ENCODE measurements around the gene FZD10.

The FZD10 gene, protein sequence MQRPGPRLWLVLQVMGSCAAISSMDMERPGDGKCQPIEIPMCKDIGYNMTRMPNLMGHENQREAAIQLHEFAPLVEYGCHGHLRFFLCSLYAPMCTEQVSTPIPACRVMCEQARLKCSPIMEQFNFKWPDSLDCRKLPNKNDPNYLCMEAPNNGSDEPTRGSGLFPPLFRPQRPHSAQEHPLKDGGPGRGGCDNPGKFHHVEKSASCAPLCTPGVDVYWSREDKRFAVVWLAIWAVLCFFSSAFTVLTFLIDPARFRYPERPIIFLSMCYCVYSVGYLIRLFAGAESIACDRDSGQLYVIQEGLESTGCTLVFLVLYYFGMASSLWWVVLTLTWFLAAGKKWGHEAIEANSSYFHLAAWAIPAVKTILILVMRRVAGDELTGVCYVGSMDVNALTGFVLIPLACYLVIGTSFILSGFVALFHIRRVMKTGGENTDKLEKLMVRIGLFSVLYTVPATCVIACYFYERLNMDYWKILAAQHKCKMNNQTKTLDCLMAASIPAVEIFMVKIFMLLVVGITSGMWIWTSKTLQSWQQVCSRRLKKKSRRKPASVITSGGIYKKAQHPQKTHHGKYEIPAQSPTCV

DNA sequence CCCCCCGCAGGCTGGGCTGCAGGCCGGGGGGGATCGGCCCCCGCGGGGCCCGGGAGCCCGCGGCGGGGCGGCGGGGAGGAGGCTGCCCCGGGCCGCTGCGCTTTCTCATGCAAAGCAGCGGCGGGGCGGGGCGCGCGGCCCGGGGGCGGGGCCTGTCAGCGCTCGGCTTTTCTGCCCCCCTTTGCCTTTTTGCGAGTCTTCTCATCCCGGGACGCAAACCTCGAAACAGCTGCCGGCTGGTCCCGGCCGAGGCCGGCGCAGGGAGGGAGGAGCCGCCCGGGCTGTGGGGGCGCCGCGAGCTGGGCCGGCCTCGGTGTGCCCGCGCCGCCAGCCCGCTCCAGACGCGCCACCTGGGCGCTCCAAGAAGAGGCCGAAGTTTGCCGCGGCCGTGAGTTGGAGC lies at the start of gene FZD10:
Gene FZD10, plus strand, starts transcription at position 198 of the 400 bp plus-strand sequence. CDS start 479 bp downstream, outside the sequence.
- DNase-seq = no peak

DNA sequence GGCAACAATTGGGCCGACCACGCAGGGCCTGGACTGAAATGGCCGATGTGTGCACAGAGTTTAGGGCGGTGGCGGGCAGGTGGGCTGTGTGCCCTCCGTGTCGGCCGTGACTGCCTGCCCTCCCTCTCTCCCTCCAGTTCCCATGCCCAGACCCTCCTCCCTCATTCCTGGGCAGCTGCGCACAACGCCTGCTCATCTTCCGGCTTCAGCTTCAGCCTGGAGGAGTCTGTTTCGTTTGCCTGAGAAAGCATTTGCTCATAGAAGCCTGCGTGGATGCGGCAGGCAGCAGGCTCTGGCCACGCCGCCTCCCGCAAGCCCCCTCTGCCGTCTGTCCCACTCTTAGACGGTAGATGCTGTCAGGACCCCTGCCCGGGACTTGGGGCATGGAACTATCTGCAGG lies 47.3 kb upstream of the FZD10 start:
- DNase-seq = no peak

DNA sequence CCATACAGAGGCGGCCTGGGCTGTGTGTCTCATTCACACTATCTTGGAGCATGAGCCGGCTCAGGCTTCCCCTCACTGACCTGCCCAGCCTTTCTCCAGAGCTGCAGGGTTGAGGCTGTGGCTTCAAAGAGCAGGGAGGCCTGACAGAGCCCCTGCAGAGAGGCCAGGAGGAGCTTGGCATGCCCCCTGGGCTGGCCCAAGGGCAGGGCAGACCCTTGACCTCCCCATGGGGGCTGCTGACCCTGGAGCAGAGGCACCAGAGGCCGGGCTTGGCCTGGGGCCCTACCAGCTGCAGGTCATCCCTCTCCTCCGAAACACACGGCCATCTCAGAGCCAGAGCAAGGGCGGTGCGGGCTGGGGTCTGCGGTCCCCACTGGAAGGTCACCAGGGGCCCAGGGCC lies 46.6 kb upstream of the FZD10 start:
- DNase-seq = no peak

DNA sequence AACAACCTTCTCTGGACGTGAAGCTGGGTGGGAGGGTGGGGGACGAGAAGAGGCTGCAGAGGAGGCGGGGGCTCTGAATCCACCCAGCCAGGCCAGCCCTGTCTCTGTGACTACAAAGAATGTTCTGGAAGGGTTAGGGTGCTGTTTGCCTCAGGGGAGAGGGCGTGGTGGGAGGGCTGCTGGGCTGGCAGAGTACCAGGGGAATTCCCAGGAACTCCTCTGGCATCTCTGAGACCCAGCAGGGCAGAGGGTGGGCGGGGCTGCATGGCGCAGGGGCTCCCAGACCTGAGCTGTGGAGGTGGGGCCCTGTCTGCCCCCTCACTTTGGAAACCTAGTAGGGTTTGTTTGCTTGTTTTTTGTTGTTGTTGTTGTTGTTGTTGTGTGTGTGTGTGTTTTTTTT lies 45.5 kb upstream of the FZD10 start:
- DNase-seq = no peak

DNA sequence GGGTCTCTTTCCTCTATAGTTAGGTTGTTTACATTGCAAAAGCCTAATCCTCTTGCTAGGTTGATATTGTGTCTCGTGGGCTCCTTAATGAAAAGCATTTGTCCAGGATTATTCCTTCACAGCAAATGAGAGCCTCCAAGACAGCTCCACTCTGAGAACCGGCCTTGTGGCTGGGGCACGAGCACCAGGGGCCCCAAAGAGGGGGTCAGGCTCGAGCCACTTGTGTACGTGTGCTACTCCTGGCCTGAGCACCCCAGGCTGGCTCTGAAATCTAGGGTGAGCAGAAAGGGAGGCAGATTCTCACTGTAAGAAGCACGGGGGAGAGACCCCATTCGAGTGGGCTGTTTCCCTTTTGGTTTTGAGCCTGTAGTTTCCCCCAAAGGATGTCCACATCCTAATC lies 45.0 kb upstream of the FZD10 start:
- no peak for DNase-seq

DNA sequence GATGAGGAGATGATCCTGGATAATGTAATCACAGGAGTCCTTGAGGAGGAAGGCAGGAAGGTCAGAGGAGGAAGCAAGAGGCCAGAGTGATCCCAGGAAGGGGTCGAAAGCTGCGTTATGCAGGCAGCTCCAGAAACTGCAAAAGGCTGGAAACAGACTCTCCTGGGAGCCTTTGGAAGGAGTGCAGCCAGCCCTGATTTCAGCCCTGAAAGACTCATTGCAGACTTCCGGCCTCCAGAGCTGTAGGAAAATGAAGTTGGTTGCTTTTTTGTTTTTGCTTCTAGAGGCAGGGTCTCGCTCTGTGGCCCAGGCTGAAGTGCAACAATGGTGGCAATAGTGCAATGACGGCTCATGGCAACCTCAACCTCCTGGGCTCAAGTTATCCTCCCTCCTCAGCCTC lies 44.6 kb upstream of the FZD10 start:
- DNase-seq = no peak

DNA sequence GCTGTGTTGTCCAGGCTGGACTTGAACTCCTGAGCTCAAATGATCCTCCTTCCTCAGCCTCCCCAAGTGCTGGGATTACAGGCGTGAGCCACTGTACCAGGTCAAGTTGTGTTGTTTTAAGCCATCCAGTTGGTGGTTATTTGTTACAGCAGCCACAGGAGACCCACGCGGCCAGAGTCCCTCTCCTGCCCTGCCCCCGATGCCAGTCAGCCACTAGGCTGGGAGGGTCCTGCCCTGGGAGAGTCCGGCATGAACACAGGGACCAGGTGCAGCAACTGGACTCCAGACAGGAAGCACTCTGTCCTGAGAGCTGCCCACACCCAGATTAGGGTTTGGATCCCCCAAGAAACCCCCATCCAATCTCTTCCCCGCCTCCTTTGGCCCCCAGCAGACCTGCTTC lies 44.1 kb upstream of the FZD10 start:
- DNase-seq = no peak

DNA sequence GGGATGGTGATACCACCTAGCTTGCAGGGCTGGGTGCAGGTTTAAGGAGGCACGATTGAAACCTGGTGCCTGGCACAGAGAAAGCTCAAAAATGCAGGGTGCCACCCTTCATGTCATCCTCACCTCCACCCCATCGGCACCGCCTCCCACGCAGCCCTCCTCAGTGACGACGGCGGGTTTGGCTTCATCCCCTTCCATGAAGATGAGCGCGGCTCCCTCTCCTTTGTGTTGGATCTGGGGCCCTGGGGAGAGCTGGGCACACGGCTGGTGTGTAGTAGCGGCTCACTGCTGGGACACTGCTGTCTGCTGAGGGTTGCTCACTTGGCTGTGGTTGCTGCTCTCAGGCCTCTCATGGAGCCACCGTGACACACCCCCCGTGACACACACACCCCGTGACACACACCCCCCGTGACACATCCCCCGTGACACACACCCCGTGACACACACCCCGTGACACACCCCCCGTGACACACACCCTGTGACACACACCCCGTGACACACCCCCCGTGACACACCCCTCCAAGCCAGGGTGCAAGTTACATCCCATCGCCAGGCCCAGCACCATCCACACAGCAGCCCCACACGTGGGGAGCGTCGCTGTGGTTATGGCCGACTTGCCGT lies 42.9 kb upstream of the FZD10 start:
- DNase-seq = no peak

DNA sequence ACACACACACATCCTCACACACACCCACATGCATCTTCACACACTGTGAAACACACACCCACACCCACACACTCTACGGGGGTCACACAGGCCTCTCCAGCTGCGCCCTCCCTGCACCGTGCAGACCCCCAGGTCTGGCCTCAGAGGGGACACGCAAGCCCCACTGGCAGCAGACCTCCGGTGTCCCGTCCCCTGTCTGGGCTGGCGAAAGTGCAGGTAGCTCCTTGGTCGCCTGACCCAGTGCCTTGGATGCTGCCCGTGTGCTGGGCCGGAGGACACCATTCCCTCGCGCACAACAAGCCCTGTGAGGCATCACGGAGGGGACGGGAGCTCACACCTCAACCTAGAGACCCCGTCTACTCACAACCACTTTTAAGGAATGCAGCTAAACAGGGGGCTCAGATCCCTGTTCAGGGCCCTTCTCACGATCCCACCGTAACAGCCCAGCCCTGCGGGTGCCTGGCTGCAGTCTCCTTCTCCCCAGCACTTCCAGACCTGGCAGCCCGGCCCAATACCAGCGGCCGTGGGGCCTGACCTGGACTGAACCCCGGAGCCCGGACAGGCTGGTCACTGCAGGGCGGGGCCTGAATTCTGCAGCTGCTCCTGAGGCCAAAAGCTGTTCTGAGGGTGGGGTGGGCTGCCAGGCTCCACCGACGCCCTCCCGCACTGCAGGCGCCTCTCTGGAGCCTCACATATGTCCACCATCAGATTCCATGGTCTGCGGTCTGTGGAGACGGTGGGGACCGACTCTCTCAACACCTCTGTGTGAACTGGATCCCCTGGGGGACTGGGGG lies 42.1 kb upstream of the FZD10 start:
- DNase-seq = no peak

DNA sequence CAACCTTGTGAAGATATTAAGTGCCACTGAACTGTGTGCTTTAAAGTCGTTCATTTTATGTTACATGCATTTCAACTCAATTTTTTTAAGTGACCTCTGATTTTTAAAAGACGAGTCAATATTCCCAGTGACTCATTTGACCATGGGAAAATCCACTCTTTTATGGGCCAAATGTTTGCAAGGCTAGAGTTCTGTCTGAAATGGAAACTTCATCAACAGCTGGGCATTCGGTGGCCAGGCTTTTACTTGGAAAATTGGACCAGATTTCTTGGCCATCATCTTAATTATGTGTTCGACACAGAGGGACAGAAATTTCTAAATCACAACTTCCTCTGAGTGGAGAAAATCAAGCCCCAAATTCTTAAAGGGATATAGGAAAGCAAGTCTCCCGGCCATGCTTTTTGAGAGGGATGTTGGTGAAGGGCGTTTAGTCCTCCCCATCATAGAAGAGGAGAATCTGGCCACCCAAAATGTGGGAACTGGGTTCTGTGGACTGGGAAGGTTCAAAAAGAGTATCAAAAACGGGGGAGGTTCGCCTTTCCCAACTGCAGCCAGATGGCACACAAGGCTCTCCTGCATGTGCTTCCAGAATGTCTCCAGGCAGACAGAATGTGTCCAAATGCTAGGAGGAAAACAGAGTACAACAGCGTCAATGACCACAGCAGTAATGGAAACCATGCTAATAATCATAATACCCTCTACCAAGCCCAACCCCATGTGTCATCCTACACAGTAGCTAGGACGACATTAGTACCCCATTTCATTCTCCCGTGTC lies 40.9 kb upstream of the FZD10 start:
- no peak for DNase-seq

DNA sequence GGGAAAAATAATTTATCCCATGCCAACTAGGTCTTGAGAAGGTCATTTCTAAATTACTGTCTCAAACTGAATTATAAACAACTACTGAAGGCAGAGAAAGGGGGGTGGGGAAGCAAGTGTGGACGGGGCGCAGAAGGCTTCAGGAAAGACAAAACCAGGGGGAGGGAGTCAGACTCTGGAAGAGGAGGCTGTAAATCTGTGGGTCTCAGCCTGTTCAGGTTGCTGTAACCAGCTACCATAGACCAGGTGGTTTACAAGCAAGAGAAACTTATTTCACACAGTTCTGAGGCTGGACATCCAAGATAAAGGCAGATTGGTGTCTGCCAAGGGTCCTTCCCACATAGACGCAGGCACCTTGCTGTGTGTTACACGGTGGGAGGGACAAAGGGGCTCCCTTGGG lies 39.9 kb upstream of the FZD10 start:
- DNase-seq = no peak

DNA sequence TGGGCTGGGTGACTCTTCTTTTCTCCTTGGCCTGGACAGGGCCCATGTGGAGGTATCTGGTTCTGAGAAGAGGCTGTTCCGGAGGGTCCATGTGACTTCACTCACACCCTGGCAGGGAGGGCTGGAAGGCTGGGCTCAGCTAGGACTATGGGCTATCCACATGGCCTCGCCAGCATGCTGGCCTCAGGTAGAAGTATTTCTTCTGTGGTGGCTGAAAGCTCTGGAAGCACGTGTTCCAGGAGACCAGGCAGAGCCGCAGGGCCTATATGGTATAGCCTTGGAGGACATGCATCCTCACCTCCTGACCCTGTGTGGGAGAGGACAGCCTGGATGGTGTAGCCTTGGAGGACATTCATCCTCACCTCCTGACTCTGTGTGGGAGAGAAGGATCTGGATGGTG lies 38.2 kb upstream of the FZD10 start:
- no peak for DNase-seq

DNA sequence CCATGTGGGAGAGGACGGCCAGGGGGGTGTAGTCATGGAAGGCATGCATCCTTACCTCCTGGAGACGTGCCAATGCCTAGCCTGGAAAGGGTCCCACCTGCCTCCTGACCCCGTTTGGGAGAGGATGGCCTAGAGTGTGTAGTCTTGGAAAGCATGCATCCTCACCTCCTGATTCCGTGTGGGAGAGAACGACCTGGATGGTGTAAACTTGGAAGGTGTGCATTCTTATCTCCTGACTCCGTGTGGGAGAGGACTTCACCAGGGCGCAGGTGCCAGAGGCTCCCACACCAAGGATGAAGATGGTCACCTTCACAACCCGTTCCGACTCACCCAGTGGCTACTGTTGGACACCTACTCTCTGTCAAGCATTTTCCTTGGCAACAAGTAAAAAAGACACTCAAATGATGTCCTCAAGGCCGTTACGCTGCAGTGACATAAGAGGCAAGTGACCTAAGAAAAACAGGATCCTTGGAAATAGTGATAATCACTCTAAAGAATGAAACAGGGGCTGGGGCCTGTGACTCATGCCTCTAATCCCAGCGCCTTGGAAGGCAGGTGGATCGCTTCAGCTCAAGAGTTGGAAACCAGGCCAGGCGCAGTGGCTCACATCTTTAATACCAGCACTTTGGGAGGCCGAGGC lies 37.5 kb upstream of the FZD10 start:
- no peak for DNase-seq

DNA sequence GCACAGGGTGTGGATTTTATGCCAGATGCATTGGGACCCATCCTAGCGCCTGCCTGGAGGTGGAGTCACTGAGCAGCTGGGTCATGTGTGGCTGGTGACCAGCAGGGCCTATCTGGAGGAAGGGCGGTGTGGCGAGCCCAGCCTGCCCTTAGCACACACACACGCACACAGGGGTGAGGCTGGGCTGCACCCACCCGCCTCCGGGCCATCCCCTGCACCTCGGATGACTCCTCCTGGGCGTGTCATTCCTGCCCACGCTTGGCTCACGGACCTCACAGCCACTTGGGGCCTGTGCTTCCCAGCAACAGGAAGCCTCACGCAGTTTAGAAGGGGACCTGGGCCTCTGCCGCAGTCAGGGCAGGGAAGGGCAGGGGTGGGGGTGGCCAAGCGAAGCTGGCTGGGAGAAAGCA lies 36.2 kb upstream of the FZD10 start:
- DNase-seq = no peak

DNA sequence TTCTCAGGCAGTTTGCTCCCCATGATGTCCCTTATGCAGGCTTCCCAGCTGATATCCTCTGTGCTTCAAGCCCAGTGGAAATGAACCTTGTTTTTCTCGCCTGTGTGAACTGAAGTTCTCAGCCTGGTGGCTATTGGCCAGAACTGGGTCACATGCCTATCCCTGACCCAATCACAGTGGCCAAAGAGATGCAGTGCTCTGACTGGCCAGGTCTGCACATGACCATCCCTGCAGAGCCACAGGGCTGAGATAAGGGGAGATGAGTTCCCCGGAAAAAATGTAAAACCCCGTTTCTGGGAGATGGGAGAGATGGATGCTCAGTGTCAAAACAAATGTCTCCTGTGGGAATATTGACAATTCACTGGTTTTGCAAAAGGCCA lies 34.7 kb upstream of the FZD10 start:
- DNase-seq = no peak

DNA sequence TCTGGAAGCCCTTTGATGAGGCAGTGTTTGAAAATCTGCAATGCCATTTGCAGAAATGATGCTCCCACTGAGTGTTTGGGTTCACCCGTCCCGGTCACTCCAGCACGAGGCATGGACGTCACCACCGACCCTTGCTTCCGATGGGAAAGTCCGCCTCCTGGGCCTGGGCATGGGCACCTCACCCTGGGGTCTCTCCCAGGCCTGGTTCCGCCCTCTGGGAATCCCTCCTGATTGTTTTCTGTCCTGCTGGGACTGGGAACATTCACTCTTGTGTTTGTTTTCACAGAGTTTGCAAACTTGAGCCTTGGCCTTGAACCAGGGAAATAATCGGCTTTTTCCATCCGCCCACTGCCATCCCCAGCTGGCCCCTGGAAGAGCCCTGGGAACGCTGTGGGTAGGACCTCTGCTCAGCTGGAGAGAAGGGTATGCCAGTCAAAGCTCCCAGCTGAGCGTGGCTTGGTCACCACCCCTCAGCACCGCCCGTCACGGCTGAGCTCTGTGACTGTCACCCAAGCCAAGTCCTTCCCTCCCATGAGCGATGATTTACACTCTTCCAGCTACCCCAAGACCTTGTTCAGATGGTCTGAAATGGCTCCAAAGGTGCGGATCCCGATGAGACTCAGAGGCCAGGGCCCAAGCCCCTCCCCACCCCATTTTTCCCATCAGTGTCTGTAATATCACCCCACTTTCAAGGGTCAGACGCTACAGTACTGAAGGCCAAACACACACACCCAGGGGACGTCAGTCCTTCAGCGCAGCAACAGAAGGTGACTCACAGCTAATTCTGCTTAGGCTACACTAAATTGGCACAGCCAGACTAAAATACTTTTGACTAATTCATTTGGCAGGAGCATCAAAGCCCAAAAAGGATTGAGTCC lies 34.1 kb upstream of the FZD10 start:
- no peak for DNase-seq

DNA sequence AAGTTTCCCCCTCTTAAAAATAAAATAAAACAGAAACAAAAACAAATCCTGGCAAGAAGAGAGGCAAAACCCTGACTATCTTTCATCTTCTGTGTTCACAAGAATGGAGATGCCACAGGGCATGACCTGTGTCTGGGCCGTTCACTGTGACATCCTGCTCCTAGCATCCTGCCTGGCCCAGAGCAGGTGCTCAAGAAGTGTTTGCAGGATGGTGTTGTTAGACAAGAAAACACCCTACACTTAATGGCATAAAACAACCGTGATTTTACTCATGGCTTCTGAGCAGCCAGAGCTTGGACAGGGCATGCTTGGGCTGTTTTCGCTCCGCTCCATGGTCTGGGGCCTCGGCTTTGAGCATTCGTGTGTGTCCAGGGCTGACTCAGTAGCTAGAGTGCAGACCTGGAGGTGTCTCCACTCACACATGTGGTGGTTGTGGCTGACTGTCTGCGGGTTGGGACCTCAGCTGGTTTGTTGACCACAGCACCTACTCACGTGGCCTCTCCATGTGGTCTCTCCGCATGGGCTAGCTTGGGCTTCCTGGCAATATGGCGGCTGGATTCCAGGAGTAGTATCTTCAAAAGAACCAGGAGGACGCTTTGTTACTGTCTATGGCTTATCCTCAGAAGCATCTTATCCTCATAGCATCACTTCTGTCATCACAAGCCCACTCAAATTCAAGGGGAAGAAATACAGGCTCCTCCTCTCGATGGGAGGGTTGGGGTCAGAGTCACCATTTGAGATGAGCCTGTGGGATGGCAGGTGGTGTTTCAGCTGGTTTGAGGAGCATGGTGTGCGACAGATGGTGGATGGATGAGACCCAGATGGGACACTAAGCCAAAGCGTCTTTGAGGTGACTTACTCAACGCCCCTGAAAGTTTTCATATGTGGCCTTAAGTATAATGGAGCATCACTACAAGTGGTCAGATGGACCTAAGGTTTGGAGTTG lies 33.2 kb upstream of the FZD10 start:
- no peak for DNase-seq

DNA sequence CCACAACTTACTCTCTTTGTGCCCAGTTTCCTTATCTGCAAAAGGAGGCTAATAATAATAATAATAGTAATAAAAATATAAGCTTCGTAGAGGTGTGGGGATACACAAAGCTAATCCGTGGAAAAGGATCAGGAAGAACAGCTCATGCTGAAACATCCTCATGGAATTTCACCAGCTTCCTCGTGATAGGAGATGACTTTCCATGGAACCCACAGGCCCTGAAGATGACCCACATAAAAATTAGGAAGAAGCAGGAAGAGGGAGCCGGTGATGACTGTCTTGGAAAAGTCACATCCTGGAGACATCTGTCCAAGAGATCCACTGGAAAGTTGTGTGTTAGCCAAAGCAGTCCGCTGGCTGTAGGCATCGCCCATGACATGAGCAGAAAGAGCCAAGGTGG lies 31.9 kb upstream of the FZD10 start:
- no peak for DNase-seq

DNA sequence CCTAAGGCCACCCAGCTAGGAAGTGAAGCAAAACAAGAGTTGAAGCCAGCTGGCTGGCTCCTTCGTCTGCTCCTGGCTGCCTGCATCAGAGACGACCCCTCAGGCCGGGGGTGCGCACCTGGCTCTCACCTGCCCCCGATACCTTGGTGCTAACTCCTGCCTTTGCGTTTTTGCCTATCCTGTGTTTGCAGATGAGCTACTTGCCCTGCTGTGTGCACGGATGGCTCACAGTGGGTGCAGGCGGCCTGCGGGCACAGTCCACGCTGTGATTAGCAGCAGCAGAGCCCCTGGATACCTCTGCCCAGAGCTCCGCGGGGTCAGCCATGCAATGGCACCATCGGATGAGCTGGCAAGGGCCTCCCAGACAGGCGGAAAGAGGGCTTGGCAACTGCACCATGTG lies 31.2 kb upstream of the FZD10 start:
- no peak for DNase-seq

DNA sequence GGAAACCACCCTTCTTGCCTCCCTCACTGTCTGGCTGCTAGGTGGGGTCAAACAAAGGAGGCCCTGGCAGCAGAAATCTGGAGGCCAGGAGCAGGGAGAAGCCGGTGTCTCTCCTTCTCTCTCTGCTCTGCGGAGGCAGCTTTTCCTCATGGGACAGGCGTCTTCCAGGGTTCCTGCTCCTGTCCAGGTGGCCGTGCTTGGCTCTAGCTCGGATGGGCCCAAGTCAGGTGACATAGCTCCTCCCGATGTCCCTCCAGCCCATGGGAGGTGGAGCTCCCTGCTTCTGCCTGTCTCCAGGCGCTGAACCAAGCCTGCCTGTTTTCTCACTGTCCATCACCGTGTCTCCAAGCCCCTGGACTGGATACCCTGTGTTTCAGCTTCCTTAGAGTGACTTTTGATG lies 30.5 kb upstream of the FZD10 start:
- no peak for DNase-seq

Data from HCEC 1CT (cell line).